ENCODE results near the gene FGF6.

The FGF6 gene, protein sequence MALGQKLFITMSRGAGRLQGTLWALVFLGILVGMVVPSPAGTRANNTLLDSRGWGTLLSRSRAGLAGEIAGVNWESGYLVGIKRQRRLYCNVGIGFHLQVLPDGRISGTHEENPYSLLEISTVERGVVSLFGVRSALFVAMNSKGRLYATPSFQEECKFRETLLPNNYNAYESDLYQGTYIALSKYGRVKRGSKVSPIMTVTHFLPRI

DNA sequence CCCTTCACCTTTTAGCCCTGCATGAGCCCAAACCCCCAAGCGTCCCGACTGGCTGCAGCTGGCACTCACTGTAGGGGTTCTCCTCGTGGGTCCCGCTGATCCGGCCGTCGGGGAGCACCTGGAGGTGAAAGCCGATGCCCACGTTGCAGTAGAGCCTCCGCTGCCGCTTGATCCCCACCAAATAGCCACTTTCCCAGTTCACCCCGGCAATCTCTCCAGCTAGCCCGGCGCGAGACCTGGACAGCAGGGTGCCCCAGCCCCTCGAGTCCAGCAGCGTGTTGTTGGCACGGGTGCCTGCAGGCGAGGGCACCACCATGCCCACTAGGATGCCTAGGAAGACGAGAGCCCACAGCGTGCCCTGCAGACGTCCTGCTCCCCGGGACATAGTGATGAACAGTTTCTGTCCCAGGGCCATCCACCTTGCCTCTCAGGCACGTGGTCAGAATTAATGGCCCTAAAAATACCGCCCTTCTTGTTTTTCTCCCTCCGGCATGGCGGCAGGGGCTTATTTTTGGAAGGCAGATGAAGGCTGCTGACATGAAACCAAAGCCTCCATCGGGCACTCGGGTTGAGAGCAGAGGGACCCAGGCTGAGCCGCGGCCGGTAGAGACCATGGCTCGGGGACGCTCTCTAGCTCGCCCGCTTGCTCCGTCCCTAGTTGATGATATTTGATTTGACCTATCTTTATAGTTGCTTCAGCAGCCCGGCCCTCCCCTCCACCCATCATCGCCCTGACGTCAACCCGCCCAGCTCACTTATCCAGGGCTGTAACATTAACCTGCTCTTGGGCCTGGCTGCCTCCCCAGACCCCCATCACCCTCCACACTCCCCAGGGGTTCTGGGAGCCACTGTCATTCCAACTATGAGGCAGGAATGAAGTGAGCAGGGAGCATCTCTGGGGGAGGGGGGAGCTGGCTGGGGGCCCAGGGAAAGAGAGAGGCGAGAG is at the start of gene FGF6:
Gene FGF6 (minus strand): TSS at position 660 of the 946 bp plus-strand sequence. CDS start 245 bp downstream, at position 415.
- DNase-seq (ENCODE audit: extremely low read depth, low read depth): no peak
- TF ChIP-seq, protein P1, sequence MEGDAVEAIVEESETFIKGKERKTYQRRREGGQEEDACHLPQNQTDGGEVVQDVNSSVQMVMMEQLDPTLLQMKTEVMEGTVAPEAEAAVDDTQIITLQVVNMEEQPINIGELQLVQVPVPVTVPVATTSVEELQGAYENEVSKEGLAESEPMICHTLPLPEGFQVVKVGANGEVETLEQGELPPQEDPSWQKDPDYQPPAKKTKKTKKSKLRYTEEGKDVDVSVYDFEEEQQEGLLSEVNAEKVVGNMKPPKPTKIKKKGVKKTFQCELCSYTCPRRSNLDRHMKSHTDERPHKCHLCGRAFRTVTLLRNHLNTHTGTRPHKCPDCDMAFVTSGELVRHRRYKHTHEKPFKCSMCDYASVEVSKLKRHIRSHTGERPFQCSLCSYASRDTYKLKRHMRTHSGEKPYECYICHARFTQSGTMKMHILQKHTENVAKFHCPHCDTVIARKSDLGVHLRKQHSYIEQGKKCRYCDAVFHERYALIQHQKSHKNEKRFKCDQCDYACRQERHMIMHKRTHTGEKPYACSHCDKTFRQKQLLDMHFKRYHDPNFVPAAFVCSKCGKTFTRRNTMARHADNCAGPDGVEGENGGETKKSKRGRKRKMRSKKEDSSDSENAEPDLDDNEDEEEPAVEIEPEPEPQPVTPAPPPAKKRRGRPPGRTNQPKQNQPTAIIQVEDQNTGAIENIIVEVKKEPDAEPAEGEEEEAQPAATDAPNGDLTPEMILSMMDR (IDR thresholded peaks at IDR 0.05; ENCODE audit: low read depth, low read length): no peak

DNA sequence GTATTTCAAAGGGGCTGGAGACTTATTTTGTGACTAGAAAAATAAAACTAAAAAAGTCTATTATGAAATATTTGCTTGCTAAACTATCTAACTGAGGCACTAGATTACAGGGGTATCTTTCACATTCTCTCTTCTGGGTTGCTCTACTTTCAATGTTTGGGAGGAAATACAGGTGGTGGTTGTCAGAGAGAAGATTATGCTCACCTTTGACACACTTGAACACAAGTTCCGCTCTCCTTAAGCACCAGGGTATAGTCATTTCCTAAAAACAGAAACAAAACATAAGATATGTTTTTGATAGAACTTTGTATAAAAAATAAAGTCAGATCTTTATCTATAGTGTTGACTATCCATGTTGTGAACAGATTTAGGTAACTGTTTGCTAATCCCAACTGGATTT is 45.4 kb upstream of the FGF6 start:
- DNase-seq (ENCODE audit: extremely low read depth, low read depth): no peak
- TF ChIP-seq, protein P1 (IDR thresholded peaks at IDR 0.05; ENCODE audit: low read depth, low read length): no peak

DNA sequence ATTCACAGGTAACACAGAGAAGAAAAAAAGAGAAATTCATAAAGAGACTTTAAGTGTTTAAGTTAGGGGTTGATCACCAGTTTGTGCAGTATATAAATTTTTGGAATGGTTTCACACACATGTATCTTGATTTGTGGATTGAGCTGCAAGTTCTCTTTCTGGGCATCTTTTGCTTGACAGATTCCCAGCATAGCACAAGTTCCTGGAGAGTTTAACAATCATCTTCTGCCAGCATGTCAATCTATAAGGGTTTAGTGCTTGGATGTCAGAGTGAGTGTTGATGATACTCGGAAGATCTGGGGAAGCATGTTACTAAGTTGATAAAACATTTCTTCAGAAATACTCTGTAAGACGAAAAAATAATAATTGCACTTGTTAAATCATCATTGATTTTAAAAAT is 43.9 kb upstream of the FGF6 start:
- TF ChIP-seq, protein P1 (IDR thresholded peaks at IDR 0.05; ENCODE audit: low read depth, low read length): no peak

DNA sequence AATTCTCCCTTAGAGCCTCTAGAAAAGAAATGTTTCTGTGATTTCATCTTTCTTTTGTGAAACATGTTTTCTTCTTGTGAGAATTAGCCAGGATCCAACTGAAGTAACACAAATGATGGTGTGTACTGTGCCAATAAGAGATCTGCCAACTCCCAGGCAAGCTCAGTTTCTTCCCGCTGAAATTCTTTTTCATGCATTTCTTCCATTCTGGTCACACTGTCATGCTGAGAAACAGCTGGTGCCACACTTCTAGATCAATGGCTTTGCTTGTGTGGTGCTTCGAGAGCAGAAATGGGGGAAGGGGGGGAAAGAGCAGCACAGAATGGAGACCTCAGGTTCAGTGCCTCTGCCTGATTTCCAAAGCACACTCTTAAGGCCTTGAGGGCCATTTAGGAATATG is 41.4 kb upstream of the FGF6 start:
- TF ChIP-seq, protein P1 (IDR thresholded peaks at IDR 0.05; ENCODE audit: low read depth, low read length): no peak
- no peak for DNase-seq (ENCODE audit: extremely low read depth, low read depth)

More for the DNA sequence above, 43.9 kb upstream of the FGF6 start:
- DNase-seq (ENCODE audit: extremely low read depth, low read depth): no peak

DNA sequence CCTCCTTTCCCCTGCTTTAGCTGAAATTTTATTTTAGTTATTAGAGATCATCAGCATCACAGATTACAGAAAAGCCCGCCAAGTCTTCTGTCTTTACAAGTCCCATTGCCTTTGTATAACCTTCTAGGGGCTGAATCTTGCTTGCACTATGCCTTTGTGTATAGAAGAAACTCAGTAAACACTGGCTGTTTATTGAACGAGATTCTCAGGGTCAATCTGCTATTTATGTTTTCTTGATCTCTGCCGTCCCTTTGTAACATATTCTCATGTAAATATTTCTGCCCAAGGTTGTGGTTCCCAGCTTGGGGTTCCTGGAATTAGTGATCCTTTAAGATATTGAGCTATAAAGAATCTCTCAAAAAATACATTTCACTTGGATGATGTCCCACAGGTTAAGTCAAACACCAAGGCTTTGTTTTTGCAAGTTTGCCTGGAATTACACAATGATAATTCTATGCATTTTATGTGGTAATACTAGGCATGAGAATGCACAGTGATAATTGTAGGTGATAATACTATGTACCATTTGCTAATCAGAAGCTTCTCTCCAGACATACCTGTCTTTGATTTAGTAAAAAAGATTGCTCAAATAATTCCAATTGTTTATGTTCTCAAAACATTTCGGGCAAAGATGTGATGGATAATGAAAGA is 40.6 kb upstream of the FGF6 start:
- TF ChIP-seq, protein P1 (IDR thresholded peaks at IDR 0.05; ENCODE audit: low read depth, low read length): no peak
- DNase-seq (ENCODE audit: extremely low read depth, low read depth): no peak

DNA sequence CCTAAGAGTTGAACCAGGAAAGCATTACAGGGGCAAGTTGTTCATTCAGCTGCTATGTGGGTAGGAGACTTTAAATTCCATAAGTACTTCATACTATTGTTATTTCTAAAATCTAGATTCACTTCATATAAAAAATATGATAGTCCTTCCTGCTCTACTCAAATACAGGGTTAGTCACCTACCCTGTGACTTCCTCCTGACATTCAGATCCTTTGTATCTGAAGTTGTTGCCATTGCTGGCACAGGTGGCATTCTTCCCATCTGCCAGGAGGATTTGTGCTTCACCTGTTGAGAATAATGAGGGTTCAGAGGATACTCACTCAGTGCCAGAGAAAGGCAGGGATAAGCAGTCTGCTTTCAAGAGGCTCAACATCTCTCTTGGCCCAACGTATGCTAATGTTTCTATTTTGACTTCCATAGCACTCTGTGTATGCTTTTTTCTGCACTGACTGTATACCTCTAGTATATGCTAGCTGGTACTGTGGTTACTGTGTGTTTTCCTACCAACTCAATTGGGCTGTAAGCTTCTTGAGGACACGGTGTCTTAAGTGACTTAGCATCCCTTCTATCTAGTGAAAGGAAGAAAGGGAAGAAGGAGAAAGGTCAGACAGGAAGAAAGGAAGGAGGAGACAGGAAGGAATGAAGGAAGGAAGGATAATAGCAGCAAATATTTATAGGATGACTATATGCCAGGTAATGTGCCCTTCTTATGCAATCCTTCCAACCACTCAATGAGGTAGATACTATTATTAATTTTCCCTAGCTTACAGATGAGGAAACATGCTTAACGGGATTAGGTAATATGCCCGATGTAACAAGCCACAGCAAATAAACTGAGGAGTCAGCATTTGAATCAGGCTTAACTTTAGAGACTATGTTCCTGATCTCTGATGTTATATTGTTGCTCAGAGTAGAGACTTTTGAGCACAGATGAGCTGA is 38.5 kb upstream of the FGF6 start:
- TF ChIP-seq, protein P1 (IDR thresholded peaks at IDR 0.05; ENCODE audit: low read depth, low read length): no peak

More for the DNA sequence above, 38.5 kb upstream of the FGF6 start:
- DNase-seq (ENCODE audit: extremely low read depth, low read depth): no peak

Data from AG09319 (cell line).